Measurements from ENCODE around the gene TRIM17. TPM values are rescaled to one million over a fixed set of nuclear protein-coding genes. Genes with fewer than 3 reads are reported as not detected.

Gene TRIM17
- total and polyA plus RNA-seq, 9 of the 15 experiments (the other 6 are each of a cell fraction or from before 2014, with no cell fraction given): not detected

GRCh38 chr1:228376262-228376628, 40.4 kb downstream of the TRIM17 start:
- FAIRE-seq (peak; percentile 68), DNase-seq (ENCODE audit: extremely low read depth in 1 of 4, low spot score in 3 of 4) (no peak), ATAC-seq (no peak)
- H3K9me1 ChIP-seq (ENCODE audit: control insufficient read depth, insufficient read depth, low read length): no peaks in the 10 kb centered on the region
- no peaks in the 10 kb centered on the region for H3K27me3 ChIP-seq (ENCODE audit: control insufficient read depth in 2 of 2, insufficient read depth in 2 of 2, low read length in 2 of 2)
- peaks cover 10 to 77% of the 10 kb centered on the region in 2 experiments; a peak in 4 of 5 replicates for H3K4me1 ChIP-seq (replicated peaks in 1 of 2; ENCODE audit: control insufficient read depth in 2 of 2, insufficient read depth in 2 of 2, low read length in 2 of 2)
- POLR2A ChIA-PET: interaction anchor here (2.0 kb wide), 1 partner anchor 9 kb away, joined by 5 read pairs; no protein-coding TSS in a partner anchor
- no peak overlapping the region for H3K4me2 ChIP-seq (ENCODE audit: insufficient read depth, low read length)
- no peaks in the 10 kb centered on the region for H3K9me3 ChIP-seq (replicated peaks; ENCODE audit: control insufficient read depth, insufficient read depth, low read depth, low read length)
- H3K27ac ChIP-seq (ENCODE audit: extremely low read depth, low read depth, low read length): no peak overlapping the region
- H3K9ac ChIP-seq (ENCODE audit: insufficient read depth in 1 of 2, low read depth in 2 of 2, low read length in 2 of 2): peak overlapping the region in 1 of 2 experiments; percentile 51; a peak in 1 of 4 replicates
- no peaks in the 10 kb centered on the region for H4K20me1 ChIP-seq (replicated peaks; ENCODE audit: control insufficient read depth, insufficient read depth, low read length)
- CTCF ChIA-PET (ENCODE audit: low intra/inter-chr PET ratio): no interaction called here
- no peaks in the 10 kb centered on the region for H3K79me2 ChIP-seq (ENCODE audit: control insufficient read depth, insufficient read depth, low read length)
- no peak overlapping the region for H3K4me3 ChIP-seq
- no peak overlapping the region for H2AFZ ChIP-seq (ENCODE audit: low read depth, low read length)
- intact Hi-C loops (cut with micrococcal nuclease): no loop called here
- no TSS peak for BruUV-seq (replicated peaks)
- H3K36me3 ChIP-seq (ENCODE audit: control insufficient read depth, insufficient read depth, low read length): peaks cover 10% of the 10 kb centered on the region; the same call in 1 of the 3 replicates
- WGBS (ENCODE audit: insufficient coverage, low coverage, missing lambda C conversion rate): 62% methylated on average over 3 of the region's 3 CpGs
- in situ Hi-C loops (cut with MboI): no loop called here
- TF ChIP-seq ZNF23 (CRISPR knock-in tag; IDR thresholded peaks at IDR 0.05): peak; percentile 99
- no peak for TF ChIP-seq DACH1 (IDR thresholded peaks at IDR 0.05; ENCODE audit: partially characterized antibody)
- TF ChIP-seq ESRRB (CRISPR knock-in tag; IDR thresholded peaks at IDR 0.05; ENCODE audit: borderline replicate concordance): no peak
- 0 out of 3 replicates have a peak, but pooled peaks of 1 of the 2 experiments have one; percentile 38 for TF ChIP-seq CBX3 (IDR thresholded peaks at IDR 0.05; ENCODE audit: borderline replicate concordance in 1 of 2, low read length in 2 of 2)
- no peak for TF ChIP-seq ZC3H11A (IDR thresholded peaks at IDR 0.05; ENCODE audit: low read depth, low read length)
- peak; percentile 98 for TF ChIP-seq ZBTB17 (CRISPR knock-in tag; IDR thresholded peaks at IDR 0.05)
- no peak for TF ChIP-seq CXXC5 (CRISPR knock-in tag; IDR thresholded peaks at IDR 0.05)
- no peak for TF ChIP-seq PRMT5 (CRISPR knock-in tag; IDR thresholded peaks at IDR 0.05)
- peak; percentile 34; the same call in 1 of the 2 replicates for TF ChIP-seq REST (IDR thresholded peaks at IDR 0.05; ENCODE audit: borderline replicate concordance)
- TF ChIP-seq REST (CRISPR knock-in tag; IDR thresholded peaks at IDR 0.05; ENCODE audit: low read depth): no peak
- peak in 1 of 2 experiments; percentile 97; a peak in 2 of 4 replicates for TF ChIP-seq MLLT1 (IDR thresholded peaks at IDR 0.05)

All from K562 (cell line).